WTC11 (cell line): ENCODE data around the gene YTHDC2. TPM values are rescaled to one million over a fixed set of nuclear protein-coding genes. Genes with fewer than 3 reads are reported as not detected.

Source experiments
- FOXK1 ChIP-seq: sonication (generic); formaldehyde crosslinking; IDR thresholded peaks from 2 replicates; pipeline ENCODE4 v1.8.0; 2022; ENCODE audit warnings: mild to moderate bottlenecking, moderate library complexity, missing genetic modification reagents
- GRHL2 ChIP-seq: fragments of 250-450 bp; sonication (Bioruptor Pico); IDR thresholded peaks from 2 replicates; pipeline ENCODE4 v1.8.0; 2022; ENCODE audit warnings: mild to moderate bottlenecking, moderate library complexity; ENCODE audit not compliant: insufficient replicate concordance, severe bottlenecking
- KAT7 ChIP-seq: sonication (generic); formaldehyde crosslinking; IDR thresholded peaks from 2 replicates; pipeline ENCODE4 v1.8.1; 2023; ENCODE audit warnings: missing genetic modification reagents, mild to moderate bottlenecking, borderline replicate concordance
- NFE2L1 ChIP-seq: sonication (generic); formaldehyde crosslinking; IDR thresholded peaks from 2 replicates; pipeline ENCODE4 v1.8.1; 2023; ENCODE audit warnings: missing genetic modification reagents
- PRRX2 ChIP-seq: fragments of 250-450 bp; sonication (Bioruptor Pico); IDR thresholded peaks from 2 replicates; pipeline ENCODE4 v1.8.0; 2021; ENCODE audit warnings: mild to moderate bottlenecking
- SMAD3 ChIP-seq: sonication (generic); formaldehyde crosslinking; IDR thresholded peaks from 2 replicates; pipeline ENCODE4 v1.8.0; 2022; ENCODE audit warnings: missing genetic modification reagents, mild to moderate bottlenecking, borderline replicate concordance
- SMAD4 ChIP-seq: sonication (generic); formaldehyde crosslinking; IDR thresholded peaks from 2 replicates; pipeline ENCODE4 v1.8.0; 2022; ENCODE audit warnings: mild to moderate bottlenecking, missing genetic modification reagents
- ZNF138 ChIP-seq: sonication (generic); formaldehyde crosslinking; conservative IDR thresholded peaks from 2 replicates; pipeline ENCODE4 v1.8.1; 2022; ENCODE audit warnings: mild to moderate bottlenecking, moderate library complexity, missing genetic modification reagents
- ZNF317 ChIP-seq: sonication (generic); formaldehyde crosslinking; IDR thresholded peaks from 2 replicates; pipeline ENCODE4 v1.8.1; 2023; ENCODE audit warnings: low read depth, mild to moderate bottlenecking, moderate library complexity, missing genetic modification reagents, borderline replicate concordance
- ZNF671 ChIP-seq: fragments of 250-450 bp; sonication (Bioruptor Pico); IDR thresholded peaks from 2 replicates; pipeline ENCODE4 v1.8.0; 2021; ENCODE audit warnings: mild to moderate bottlenecking
- total RNA-seq: library from RNA; stranded (reverse); gene quantifications from 3 replicates; pipeline ENCODE4 v1.2.3, GENCODE V29; 2021
- TF ChIP-seq, protein P1 (sequence below): sonication (generic); formaldehyde crosslinking; IDR thresholded peaks from 2 replicates; pipeline ENCODE4 v1.8.1; 2023; ENCODE audit warnings: mild to moderate bottlenecking, moderate library complexity, missing genetic modification reagents
- TF ChIP-seq, protein P2 (sequence below): sonication (generic); formaldehyde crosslinking; IDR thresholded peaks from 2 replicates; pipeline ENCODE4 v1.8.1; 2023; ENCODE audit warnings: mild to moderate bottlenecking, missing genetic modification reagents, borderline replicate concordance
- TF ChIP-seq, protein P3 (sequence below): sonication (generic); formaldehyde crosslinking; IDR thresholded peaks from 2 replicates; pipeline ENCODE4 v1.8.1; 2022; ENCODE audit warnings: low read depth, missing genetic modification reagents, borderline replicate concordance
- TF ChIP-seq, protein P4 (sequence below): sonication (generic); formaldehyde crosslinking; IDR thresholded peaks from 2 replicates; pipeline ENCODE4 v1.8.0; 2022; ENCODE audit warnings: mild to moderate bottlenecking, missing genetic modification reagents
- TF ChIP-seq, protein P5 (sequence below): sonication (generic); formaldehyde crosslinking; IDR thresholded peaks from 2 replicates; pipeline ENCODE4 v1.8.0; 2022; ENCODE audit warnings: missing genetic modification reagents
- TF ChIP-seq, protein P6 (sequence below): fragments of 250-450 bp; sonication (Bioruptor Pico); IDR thresholded peaks from 2 replicates; pipeline ENCODE4 v1.9.0; 2021; ENCODE audit warnings: moderate library complexity, mild to moderate bottlenecking, inconsistent platforms, borderline replicate concordance
- TF ChIP-seq, protein P7 (sequence below): sonication (generic); formaldehyde crosslinking; IDR thresholded peaks from 2 replicates; pipeline ENCODE4 v1.8.1; 2023; ENCODE audit warnings: mild to moderate bottlenecking, missing genetic modification reagents

The YTHDC2 gene
- total RNA-seq, 1 experiment from 2014 or later = 21.6 TPM

DNA sequence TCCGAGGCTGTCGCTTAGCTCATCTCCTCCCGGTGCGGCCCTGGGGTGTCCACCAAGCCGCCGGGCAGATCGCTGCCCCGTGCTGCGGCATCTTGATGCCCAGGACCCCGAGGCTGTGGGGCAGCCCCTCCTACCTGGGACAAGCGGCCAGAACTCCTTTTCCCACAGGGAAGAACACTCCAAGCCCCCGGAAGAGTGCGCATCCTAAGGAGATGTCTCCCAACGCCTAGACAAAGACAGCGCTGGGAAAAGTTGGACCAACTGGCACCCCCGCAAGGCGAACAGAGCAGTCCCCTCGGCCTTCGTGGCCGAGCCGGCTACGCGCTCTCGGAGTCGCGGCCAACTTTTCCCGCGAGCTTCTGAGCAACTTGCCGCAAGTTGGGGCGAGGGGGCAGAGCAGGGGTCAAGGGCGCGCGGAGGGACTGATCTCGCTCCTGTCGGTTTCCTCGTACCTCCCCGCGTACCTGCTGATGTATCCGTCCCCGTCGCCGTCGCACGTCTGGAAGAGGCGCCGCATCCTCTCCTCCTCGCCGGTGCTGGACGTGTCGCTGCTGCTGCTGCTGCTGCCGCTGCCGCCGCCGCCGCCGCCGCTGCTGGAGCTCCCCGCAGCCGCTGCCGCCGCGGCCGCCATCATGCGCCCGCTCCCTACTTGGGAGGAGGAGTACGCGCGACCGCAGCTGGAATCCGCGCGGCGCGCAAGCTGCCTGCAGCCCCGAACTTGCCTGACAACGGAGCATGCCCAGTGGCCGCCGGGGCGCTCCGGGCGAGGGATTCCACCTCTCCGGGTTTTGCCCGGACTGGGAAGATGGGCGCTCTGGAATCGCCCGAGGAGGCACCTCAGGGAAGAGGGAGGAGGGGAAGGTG lies 25.5 kb upstream of the YTHDC2 start, which contains the start of gene MCC (continued):
- TF ChIP-seq, protein P1, sequence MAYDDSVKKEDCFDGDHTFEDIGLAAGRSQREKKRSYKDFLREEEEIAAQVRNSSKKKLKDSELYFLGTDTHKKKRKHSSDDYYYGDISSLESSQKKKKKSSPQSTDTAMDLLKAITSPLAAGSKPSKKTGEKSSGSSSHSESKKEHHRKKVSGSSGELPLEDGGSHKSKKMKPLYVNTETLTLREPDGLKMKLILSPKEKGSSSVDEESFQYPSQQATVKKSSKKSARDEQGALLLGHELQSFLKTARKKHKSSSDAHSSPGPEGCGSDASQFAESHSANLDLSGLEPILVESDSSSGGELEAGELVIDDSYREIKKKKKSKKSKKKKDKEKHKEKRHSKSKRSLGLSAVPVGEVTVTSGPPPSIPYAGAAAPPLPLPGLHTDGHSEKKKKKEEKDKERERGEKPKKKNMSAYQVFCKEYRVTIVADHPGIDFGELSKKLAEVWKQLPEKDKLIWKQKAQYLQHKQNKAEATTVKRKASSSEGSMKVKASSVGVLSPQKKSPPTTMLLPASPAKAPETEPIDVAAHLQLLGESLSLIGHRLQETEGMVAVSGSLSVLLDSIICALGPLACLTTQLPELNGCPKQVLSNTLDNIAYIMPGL (CRISPR knock-in tag) = no peak; the same call in 1 of the 2 replicates
- TF ChIP-seq ZNF317 (CRISPR knock-in tag) = no peak; the same call in 1 of the 2 replicates
- TF ChIP-seq GRHL2 (CRISPR knock-in tag) = no peak
- TF ChIP-seq SMAD3 (CRISPR knock-in tag) = no peak
- TF ChIP-seq FOXK1 (CRISPR knock-in tag) = peak; percentile 61; the same call in 1 of the 2 replicates
- TF ChIP-seq, protein P2, sequence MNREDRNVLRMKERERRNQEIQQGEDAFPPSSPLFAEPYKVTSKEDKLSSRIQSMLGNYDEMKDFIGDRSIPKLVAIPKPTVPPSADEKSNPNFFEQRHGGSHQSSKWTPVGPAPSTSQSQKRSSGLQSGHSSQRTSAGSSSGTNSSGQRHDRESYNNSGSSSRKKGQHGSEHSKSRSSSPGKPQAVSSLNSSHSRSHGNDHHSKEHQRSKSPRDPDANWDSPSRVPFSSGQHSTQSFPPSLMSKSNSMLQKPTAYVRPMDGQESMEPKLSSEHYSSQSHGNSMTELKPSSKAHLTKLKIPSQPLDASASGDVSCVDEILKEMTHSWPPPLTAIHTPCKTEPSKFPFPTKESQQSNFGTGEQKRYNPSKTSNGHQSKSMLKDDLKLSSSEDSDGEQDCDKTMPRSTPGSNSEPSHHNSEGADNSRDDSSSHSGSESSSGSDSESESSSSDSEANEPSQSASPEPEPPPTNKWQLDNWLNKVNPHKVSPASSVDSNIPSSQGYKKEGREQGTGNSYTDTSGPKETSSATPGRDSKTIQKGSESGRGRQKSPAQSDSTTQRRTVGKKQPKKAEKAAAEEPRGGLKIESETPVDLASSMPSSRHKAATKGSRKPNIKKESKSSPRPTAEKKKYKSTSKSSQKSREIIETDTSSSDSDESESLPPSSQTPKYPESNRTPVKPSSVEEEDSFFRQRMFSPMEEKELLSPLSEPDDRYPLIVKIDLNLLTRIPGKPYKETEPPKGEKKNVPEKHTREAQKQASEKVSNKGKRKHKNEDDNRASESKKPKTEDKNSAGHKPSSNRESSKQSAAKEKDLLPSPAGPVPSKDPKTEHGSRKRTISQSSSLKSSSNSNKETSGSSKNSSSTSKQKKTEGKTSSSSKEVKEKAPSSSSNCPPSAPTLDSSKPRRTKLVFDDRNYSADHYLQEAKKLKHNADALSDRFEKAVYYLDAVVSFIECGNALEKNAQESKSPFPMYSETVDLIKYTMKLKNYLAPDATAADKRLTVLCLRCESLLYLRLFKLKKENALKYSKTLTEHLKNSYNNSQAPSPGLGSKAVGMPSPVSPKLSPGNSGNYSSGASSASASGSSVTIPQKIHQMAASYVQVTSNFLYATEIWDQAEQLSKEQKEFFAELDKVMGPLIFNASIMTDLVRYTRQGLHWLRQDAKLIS (CRISPR knock-in tag) = no peak
- TF ChIP-seq ZNF671 (CRISPR knock-in tag) = no peak
- TF ChIP-seq, protein P3, sequence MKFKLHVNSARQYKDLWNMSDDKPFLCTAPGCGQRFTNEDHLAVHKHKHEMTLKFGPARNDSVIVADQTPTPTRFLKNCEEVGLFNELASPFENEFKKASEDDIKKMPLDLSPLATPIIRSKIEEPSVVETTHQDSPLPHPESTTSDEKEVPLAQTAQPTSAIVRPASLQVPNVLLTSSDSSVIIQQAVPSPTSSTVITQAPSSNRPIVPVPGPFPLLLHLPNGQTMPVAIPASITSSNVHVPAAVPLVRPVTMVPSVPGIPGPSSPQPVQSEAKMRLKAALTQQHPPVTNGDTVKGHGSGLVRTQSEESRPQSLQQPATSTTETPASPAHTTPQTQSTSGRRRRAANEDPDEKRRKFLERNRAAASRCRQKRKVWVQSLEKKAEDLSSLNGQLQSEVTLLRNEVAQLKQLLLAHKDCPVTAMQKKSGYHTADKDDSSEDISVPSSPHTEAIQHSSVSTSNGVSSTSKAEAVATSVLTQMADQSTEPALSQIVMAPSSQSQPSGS = no peak
- peak; percentile 59; the same call in 1 of the 2 replicates for TF ChIP-seq NFE2L1 (CRISPR knock-in tag)
- TF ChIP-seq KAT7 (CRISPR knock-in tag) = peak; percentile 93; the same call in 1 of the 2 replicates
- no peak for TF ChIP-seq PRRX2
- TF ChIP-seq, protein P4, sequence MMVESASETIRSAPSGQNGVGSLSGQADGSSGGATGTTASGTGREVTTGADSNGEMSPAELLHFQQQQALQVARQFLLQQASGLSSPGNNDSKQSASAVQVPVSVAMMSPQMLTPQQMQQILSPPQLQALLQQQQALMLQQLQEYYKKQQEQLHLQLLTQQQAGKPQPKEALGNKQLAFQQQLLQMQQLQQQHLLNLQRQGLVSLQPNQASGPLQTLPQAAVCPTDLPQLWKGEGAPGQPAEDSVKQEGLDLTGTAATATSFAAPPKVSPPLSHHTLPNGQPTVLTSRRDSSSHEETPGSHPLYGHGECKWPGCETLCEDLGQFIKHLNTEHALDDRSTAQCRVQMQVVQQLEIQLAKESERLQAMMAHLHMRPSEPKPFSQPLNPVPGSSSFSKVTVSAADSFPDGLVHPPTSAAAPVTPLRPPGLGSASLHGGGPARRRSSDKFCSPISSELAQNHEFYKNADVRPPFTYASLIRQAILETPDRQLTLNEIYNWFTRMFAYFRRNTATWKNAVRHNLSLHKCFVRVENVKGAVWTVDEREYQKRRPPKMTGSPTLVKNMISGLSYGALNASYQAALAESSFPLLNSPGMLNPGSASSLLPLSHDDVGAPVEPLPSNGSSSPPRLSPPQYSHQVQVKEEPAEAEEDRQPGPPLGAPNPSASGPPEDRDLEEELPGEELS (CRISPR knock-in tag) = peak; percentile 75; the same call in 1 of the 2 replicates
- no peak for TF ChIP-seq SMAD4 (CRISPR knock-in tag)
- TF ChIP-seq, protein P5, sequence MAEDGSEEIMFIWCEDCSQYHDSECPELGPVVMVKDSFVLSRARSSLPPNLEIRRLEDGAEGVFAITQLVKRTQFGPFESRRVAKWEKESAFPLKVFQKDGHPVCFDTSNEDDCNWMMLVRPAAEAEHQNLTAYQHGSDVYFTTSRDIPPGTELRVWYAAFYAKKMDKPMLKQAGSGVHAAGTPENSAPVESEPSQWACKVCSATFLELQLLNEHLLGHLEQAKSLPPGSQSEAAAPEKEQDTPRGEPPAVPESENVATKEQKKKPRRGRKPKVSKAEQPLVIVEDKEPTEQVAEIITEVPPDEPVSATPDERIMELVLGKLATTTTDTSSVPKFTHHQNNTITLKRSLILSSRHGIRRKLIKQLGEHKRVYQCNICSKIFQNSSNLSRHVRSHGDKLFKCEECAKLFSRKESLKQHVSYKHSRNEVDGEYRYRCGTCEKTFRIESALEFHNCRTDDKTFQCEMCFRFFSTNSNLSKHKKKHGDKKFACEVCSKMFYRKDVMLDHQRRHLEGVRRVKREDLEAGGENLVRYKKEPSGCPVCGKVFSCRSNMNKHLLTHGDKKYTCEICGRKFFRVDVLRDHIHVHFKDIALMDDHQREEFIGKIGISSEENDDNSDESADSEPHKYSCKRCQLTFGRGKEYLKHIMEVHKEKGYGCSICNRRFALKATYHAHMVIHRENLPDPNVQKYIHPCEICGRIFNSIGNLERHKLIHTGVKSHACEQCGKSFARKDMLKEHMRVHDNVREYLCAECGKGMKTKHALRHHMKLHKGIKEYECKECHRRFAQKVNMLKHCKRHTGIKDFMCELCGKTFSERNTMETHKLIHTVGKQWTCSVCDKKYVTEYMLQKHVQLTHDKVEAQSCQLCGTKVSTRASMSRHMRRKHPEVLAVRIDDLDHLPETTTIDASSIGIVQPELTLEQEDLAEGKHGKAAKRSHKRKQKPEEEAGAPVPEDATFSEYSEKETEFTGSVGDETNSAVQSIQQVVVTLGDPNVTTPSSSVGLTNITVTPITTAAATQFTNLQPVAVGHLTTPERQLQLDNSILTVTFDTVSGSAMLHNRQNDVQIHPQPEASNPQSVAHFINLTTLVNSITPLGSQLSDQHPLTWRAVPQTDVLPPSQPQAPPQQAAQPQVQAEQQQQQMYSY (CRISPR knock-in tag) = peak; percentile 99
- peak; percentile 77 for TF ChIP-seq ZNF138 (CRISPR knock-in tag)
- TF ChIP-seq, protein P6, sequence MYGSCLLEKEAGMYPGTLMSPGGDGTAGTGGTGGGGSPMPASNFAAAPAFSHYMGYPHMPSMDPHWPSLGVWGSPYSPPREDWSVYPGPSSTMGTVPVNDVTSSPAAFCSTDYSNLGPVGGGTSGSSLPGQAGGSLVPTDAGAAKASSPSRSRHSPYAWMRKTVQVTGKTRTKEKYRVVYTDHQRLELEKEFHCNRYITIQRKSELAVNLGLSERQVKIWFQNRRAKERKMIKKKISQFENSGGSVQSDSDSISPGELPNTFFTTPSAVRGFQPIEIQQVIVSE (CRISPR knock-in tag) = no peak
- TF ChIP-seq, protein P7, sequence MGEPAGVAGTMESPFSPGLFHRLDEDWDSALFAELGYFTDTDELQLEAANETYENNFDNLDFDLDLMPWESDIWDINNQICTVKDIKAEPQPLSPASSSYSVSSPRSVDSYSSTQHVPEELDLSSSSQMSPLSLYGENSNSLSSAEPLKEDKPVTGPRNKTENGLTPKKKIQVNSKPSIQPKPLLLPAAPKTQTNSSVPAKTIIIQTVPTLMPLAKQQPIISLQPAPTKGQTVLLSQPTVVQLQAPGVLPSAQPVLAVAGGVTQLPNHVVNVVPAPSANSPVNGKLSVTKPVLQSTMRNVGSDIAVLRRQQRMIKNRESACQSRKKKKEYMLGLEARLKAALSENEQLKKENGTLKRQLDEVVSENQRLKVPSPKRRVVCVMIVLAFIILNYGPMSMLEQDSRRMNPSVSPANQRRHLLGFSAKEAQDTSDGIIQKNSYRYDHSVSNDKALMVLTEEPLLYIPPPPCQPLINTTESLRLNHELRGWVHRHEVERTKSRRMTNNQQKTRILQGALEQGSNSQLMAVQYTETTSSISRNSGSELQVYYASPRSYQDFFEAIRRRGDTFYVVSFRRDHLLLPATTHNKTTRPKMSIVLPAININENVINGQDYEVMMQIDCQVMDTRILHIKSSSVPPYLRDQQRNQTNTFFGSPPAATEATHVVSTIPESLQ (CRISPR knock-in tag) = no peak; the same call in 1 of the 2 replicates
